Neural cell (in vitro differentiated cells): ENCODE results near the gene RBM39.

ENCODE experiments used
- EP300 ChIP-seq: fragments of 450-650 bp; conservative IDR thresholded peaks from 2 replicates; pipeline ENCODE4 v1.6.1; 2014; ENCODE audit warnings: antibody characterized with exemption, mild to moderate bottlenecking, moderate library complexity; ENCODE audit not compliant: poor library complexity, severe bottlenecking
- EZH2 ChIP-seq: fragments of 200-600, 300-800 bp; shearing (Covaris generic), sonication (generic); IDR thresholded peaks from 2 replicates; pipeline ENCODE4 v1.6.1; 2014; ENCODE audit warnings: antibody characterized with exemption, low read length, borderline replicate concordance, mild to moderate bottlenecking; ENCODE audit not compliant: insufficient read depth, poor library complexity, severe bottlenecking
- MXI1 ChIP-seq: fragments of 450-650 bp; conservative IDR thresholded peaks from 2 replicates; pipeline ENCODE4 v1.6.1; 2014; ENCODE audit warnings: antibody characterized with exemption, mild to moderate bottlenecking; ENCODE audit not compliant: poor library complexity, severe bottlenecking
- POLR2AphosphoS5 ChIP-seq: IDR thresholded peaks from 2 replicates; pipeline ENCODE4 v1.6.1; 2012
- RAD21 ChIP-seq: fragments of 450-650 bp; conservative IDR thresholded peaks from 2 replicates; pipeline ENCODE4 v1.6.1; 2014; ENCODE audit warnings: antibody characterized with exemption, mild to moderate bottlenecking, moderate library complexity
- SMC3 ChIP-seq: fragments of 450-650 bp; conservative IDR thresholded peaks from 2 replicates; pipeline ENCODE4 v1.6.1; 2014; ENCODE audit warnings: antibody characterized with exemption, mild to moderate bottlenecking, moderate library complexity; ENCODE audit not compliant: poor library complexity
- TF ChIP-seq, protein P1 (sequence below): fragments of 450-650 bp; IDR thresholded peaks from 2 replicates; pipeline ENCODE4 v1.5.1; 2014; ENCODE audit warnings: antibody characterized with exemption, mild to moderate bottlenecking, moderate library complexity; ENCODE audit not compliant: poor library complexity, severe bottlenecking
- TF ChIP-seq, protein P2 (sequence below): IDR thresholded peaks from 2 replicates; pipeline ENCODE4 v1.6.1; 2012; ENCODE audit warnings: borderline replicate concordance

DNA sequence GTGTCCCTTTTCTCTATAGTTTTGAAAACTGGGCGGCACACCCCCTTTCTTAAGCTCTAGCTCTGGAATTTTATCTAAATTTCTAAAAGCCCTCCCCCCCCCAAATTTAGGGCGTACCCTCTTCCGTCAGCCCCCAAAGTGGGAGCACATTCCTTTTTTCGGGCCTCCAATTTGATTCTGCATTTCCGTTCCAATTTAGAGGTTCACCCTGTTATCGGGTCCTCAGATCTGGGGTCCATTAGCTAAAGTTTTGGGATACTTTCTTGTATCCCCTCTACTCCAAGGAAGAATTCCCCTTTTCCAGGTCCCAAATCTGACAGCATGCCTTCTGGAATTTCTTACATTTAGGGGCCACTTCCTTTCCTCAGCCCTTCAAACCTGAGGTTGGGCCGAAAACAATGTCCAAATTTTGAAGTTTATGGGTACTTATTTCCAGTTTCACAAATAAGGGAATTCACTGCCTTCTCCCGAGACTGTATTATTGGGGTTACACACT is 30.6 kb upstream of the RBM39 start:
- TF ChIP-seq, protein P1, sequence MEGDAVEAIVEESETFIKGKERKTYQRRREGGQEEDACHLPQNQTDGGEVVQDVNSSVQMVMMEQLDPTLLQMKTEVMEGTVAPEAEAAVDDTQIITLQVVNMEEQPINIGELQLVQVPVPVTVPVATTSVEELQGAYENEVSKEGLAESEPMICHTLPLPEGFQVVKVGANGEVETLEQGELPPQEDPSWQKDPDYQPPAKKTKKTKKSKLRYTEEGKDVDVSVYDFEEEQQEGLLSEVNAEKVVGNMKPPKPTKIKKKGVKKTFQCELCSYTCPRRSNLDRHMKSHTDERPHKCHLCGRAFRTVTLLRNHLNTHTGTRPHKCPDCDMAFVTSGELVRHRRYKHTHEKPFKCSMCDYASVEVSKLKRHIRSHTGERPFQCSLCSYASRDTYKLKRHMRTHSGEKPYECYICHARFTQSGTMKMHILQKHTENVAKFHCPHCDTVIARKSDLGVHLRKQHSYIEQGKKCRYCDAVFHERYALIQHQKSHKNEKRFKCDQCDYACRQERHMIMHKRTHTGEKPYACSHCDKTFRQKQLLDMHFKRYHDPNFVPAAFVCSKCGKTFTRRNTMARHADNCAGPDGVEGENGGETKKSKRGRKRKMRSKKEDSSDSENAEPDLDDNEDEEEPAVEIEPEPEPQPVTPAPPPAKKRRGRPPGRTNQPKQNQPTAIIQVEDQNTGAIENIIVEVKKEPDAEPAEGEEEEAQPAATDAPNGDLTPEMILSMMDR, result no peak
- TF ChIP-seq EP300 (no peak), POLR2AphosphoS5 (no peak), EZH2 (no peak), MXI1 (no peak), SMC3 (no peak), RAD21 (no peak)
- TF ChIP-seq, protein P2, sequence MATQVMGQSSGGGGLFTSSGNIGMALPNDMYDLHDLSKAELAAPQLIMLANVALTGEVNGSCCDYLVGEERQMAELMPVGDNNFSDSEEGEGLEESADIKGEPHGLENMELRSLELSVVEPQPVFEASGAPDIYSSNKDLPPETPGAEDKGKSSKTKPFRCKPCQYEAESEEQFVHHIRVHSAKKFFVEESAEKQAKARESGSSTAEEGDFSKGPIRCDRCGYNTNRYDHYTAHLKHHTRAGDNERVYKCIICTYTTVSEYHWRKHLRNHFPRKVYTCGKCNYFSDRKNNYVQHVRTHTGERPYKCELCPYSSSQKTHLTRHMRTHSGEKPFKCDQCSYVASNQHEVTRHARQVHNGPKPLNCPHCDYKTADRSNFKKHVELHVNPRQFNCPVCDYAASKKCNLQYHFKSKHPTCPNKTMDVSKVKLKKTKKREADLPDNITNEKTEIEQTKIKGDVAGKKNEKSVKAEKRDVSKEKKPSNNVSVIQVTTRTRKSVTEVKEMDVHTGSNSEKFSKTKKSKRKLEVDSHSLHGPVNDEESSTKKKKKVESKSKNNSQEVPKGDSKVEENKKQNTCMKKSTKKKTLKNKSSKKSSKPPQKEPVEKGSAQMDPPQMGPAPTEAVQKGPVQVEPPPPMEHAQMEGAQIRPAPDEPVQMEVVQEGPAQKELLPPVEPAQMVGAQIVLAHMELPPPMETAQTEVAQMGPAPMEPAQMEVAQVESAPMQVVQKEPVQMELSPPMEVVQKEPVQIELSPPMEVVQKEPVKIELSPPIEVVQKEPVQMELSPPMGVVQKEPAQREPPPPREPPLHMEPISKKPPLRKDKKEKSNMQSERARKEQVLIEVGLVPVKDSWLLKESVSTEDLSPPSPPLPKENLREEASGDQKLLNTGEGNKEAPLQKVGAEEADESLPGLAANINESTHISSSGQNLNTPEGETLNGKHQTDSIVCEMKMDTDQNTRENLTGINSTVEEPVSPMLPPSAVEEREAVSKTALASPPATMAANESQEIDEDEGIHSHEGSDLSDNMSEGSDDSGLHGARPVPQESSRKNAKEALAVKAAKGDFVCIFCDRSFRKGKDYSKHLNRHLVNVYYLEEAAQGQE, result no peak
